ENCODE data around the gene ATP6V0E2.

- TF ChIP-seq EZH2 (optimal IDR thresholded peaks at IDR 0.05; ENCODE audit: low read depth, low read length) (no peak), CTCF (IDR thresholded peaks at IDR 0.05; ENCODE audit: low read length) (no peak)
Measured at GRCh38 chr7:149873970-149874643, 338 bp downstream of the ATP6V0E2 start.

Data from MM.1S (cell line).